ENCODE results near the gene KMT5C.

KMT5C gene

DNA sequence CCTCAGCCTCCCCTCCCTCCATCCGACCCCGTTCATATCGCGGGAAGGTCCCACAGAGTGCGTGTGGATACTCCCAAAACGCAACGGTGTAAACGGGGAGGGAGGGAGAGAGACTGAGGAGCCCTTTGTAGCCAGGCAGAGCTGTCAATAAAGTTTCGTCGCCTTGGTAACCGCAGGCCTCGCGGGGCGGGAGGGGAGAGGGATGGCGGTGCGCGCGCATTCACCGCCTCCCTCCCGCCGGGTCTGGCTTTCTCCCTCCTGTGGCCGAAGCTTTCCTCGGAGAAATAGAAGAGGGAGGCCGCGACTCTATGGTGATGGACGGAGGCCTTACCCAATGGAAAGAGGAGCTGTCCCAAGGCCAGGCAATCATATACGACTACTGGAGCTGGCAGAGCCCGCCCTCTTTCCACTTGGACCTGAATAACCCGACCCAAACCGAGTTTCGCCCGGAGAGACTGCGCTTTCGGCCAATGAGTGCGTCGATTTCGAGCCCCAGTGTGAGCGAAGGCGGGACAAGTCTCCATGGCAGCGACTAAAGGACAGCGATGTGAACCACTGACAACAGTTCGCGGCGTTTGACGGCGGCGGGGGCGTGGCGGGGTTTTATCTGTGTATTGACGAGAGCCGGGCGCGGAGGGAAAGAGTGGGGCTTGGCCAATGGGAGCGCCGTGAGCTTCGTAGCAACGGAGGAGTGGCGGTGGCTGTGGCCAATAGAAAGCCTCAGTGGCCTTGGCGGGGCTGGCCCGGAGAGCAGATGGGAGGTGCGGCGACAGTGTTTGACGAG, at the start of gene KMT5C:
KMT5C (plus strand) TSS at position 772 of the 784 bp plus-strand sequence. CDS start 2,061 bp downstream, outside the sequence.
- DNase-seq (ENCODE audit: low spot score) (peak; percentile 98), FAIRE-seq (peak; percentile 99)

DNA sequence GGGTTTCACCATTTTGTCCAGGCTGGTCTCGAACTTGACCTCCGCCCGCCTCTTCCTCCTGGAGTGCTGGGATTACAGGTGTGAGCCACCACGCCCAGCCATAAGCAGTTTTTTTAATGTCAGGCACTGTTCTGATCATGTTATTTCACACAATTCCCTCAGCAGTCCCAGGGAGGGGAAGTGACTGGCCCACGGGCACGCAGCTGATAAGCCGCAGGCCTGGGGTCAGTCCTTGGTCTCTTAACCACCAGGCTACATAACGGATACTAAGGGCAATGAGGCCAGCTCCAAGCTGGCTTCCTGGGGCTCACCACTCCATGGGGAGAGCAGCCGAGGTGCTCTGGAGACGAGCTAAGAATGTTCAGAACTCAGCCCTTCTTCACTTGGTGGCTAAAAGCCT, 42.4 kb upstream of the KMT5C start:
- FAIRE-seq, result no peak

DNA sequence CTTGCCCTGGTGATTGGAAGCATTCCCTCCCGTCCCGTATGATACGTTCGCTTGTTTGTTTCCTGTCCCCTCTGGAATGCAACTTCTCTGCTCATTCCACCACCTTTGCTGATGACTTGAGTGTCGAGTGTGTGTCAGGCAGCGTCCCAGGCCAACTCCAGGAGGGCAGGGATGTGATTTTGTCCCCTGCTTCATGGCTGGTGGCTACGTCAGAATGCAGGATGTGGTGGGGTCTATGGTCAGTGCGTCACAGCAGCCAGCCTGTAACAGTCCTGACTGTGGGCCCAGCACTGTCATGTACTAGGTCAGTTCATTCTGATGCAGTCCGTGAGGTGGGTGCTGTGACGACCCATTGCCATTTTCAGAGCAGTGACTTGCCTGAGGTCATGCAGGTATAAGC, 39.7 kb upstream of the KMT5C start:
- no peak for FAIRE-seq
- DNase-seq (ENCODE audit: low spot score), result no peak

More for the DNA sequence above, 42.4 kb upstream of the KMT5C start:
- no peak for DNase-seq (ENCODE audit: low spot score)

DNA sequence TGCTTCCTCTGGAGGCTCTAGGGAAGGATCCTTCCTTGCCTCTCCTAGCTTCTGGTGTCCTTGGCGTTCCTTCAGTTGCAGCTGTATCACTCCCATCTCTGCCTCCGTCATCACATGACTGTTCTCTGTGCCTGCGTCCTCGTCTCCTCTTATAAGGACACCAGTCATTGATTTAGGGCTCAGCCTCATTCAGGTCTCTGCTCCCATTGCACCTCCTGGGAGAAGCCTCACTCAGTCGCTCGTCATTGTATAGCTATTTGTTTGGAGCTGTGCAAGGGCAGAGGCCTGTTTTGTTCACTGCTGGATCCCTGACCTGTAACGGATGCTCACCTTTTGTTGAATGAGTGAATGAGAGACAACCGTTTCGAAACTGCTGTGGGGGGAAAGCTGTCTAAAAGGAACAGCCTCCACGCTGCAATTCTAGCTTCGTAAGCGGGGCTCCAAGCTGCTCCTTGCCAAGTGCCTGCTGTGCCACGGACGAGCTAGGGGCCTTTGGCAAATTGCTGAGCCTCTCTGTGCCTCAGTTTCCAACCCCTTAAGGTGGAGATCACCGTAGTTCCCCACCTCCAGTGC, 38.7 kb upstream of the KMT5C start:
- FAIRE-seq (no peak), DNase-seq (ENCODE audit: low spot score) (no peak)

DNA sequence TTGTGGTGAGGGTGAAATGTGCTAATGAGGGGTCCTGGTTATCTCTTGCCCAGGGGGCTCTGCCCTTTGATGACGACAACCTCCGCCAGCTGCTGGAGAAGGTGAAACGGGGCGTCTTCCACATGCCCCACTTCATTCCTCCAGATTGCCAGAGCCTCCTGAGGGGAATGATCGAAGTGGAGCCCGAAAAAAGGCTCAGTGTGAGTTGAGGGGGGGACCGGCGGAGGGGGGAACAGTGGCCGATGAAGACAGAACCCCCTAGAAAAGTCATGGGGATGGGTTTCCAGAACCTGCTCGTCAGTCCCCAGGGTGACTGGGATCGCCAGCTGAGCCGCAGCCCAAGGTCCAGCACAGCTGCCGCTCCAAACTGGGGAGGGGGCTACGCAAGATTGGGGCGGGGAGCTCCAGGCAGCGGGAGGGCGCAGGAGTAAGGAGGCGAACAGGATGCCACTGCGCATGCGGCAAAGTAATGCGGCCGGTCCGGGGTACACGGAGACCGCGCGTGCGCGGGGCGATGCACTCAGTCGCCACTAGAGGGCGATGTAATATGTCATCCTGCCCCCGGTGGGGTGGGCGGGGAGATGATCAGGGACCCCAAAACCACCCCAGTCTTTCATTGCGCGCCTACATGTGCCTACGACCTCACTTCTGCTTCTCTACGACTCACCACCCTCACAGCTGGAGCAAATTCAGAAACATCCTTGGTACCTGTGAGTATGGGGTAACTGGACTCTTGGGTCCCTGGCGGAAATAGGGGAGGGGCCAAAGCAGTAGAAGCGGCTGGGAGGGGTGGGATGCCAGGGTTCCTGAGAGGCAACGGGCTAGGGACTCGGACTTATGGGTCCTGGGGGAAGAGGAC, 38.0 kb upstream of the KMT5C start:
- peak; percentile 70 for FAIRE-seq
- DNase-seq (ENCODE audit: low spot score), result peak; percentile 88

DNA sequence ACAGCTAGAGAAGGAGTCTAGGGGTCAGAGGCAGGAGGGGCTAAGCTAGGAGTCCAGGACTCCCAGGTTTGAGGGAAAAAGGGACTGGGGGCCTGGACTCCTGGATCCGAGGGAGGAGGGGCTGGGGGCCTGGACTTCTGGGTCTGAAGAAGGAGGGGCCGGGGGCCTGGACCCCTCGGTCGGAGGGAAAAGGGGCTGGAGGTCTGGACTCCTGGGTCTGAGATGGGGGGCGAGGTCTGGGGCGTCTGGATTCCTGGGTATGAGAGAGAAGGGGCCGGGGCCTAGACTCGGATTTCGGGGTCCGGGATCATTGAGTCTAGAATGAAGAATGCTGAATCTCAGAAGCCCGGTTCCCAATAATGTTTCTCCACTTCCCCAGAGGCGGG, 37.4 kb upstream of the KMT5C start:
- FAIRE-seq (no peak), DNase-seq (ENCODE audit: low spot score) (no peak)

DNA sequence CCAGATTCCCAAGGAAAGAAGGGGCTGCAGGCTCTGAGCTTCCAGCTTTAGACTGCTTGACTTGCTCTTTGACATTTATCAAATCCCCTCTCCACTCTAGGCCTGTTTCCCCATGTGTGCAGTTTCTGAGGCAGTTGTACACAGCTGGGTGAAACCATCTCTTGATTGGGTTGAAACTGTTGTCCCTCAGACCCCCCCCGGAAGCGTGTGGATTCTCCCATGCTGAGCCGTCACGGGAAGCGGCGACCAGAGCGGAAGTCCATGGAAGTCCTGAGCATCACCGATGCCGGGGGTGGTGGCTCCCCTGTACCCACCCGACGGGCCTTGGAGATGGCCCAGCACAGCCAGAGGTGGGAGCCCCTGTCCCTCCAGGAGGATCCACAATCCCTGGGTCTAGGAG, 36.2 kb upstream of the KMT5C start:
- DNase-seq (ENCODE audit: low spot score) (no peak), FAIRE-seq (no peak)

DNA sequence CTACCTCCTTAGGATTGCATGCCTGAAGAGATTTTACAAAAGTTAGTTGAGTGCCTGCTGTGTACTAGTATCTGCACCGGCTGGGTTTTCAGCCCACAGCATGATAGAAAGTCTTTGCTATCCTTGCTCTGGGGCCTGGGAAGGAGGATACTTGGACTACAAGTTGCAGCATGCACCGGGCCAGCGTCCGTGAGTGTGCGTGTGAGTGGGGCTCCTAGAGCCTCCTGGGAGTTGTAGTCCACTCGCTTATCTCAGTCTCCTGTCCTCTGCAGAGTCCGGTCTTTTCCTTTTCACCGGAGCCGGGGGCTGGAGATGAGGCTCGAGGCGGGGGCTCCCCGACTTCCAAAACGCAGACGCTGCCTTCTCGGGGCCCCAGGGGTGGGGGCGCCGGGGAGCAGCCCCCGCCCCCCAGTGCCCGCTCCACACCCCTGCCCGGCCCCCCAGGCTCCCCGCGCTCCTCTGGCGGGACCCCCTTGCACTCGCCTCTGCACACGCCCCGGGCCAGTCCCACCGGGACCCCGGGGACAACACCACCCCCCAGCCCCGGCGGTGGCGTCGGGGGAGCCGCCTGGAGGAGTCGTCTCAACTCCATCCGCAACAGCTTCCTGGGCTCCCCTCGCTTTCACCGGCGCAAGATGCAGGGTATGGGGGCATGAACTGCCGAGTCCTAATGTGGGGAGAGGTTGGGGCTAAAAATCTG, 35.2 kb upstream of the KMT5C start:
- DNase-seq (ENCODE audit: low spot score) (peak; percentile 45), FAIRE-seq (no peak)

DNA sequence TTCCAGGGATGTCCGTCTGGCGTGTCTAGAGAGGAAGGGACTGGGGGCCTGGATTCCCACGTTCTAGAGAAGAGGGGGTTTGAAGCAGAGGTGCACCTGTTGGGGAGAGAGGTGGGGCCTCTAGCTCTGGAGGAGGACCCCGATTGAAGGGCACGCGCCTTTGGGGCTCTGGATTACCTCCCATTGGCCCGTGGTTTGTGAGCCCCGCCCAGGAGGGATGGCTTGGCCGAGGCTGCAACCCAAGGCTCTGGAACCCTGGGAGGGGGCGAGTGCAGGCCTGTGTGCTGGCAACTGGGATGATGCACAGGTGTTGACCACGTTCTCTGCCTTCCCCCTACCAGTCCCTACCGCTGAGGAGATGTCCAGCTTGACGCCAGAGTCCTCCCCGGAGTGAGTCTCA, 34.7 kb upstream of the KMT5C start:
- no peak for FAIRE-seq

DNA sequence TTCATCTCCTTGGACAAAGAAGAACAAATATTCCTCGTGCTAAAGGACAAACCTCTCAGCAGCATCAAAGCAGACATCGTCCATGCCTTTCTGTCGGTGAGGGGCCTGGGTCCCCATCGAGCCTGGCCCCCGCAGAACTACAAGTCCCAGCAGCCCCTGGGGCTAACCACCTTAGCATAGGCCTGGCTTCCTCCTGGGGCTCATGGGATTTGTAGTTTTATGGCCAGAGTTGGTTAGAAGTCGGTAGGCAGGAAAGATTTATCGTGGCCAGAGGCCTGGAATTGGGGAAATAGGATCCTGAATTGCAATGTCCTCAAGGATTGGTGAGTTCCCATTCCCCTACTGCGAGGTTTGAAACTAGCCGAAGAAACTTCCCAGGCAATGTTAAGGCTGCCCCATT, 34.2 kb upstream of the KMT5C start:
- DNase-seq (ENCODE audit: low spot score) (peak; percentile 48), FAIRE-seq (no peak)

More for the DNA sequence above, 34.7 kb upstream of the KMT5C start:
- DNase-seq (ENCODE audit: low spot score), result no peak

DNA sequence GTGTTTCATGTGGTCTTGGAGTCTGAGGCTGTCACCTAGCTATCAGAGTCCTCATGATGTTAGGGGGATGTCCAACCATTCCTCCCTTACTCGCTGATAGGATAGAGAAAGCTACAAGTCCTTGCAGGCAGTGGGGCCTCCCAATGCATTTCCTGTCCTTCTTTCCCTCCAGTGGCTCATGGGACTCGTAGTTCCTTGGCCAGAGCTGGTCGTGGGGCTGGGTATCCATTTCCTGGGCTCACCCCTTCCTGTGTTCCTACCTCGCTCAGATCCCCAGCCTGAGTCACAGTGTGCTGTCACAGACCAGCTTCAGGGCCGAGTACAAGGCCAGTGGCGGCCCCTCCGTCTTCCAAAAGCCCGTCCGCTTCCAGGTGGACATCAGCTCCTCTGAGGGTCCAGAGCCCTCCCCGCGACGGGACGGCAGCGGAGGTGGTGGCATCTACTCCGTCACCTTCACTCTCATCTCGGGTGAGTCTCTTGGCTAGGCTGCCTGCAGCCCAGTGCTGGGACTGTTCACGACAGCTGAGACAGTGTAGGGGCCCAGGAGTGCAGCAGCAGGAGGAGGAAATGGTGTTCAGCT, 33.6 kb upstream of the KMT5C start:
- no peak for FAIRE-seq
- DNase-seq (ENCODE audit: low spot score), result no peak

DNA sequence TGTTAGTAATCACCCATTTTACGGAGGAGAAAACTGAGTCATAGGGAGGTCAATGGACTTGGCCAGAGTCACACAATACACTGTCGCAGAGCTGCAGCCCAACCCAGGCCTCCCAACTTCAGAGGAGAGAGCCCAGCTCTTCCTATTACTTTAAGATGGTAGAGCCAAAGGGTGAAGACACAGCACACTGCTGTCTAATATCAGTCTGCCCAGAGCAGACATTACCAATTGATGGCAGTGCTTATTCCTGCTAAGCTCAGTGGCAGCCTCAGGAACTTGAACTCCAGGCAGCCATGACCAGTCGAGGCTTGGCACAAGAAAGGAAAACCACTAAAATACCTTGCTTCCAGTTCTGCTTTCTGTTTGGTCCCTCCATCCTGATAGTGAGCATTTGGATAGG, 33.0 kb upstream of the KMT5C start:
- DNase-seq (ENCODE audit: low spot score), result no peak

DNA sequence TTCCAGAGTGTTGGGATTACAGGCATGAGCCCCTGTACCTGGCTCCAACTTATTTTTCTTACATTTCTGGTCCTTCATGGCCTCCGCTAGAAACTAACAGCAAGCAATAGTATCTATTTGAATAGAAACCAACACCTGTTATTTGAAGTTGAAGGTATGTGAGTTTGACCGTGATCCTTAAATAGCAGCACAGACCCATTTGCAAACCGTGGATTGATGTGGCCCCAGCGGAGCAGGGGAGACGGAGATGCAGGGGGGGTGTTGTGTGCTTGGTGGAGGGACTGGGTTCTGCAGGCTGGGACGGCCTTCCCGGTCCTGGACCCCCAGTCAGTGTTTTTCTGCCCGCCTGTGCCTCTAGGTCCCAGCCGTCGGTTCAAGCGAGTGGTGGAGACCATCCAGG, 31.4 kb upstream of the KMT5C start:
- FAIRE-seq (no peak), DNase-seq (ENCODE audit: low spot score) (no peak)

More for the DNA sequence above, 33.0 kb upstream of the KMT5C start:
- no peak for FAIRE-seq

DNA sequence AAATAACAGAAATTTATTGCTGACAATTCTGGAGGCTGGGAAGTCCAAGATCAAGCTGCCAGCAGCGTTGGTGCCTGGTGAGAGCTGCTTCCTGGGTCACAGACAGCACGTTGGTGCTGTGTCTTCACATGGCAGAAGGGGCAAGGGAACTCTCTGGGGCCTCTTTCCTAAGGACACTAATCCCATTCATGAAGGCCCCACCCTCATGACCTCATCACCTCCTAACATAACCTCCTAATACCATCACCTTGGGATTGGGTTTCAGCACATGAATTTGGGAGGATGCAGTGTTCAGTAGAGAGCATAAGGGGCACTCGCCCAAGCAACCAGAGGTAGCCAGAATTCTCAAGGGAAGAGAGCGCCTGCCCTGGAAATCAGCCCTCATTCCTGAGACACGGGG, 30.2 kb upstream of the KMT5C start:
- DNase-seq (ENCODE audit: low spot score) (no peak), FAIRE-seq (no peak)

DNA sequence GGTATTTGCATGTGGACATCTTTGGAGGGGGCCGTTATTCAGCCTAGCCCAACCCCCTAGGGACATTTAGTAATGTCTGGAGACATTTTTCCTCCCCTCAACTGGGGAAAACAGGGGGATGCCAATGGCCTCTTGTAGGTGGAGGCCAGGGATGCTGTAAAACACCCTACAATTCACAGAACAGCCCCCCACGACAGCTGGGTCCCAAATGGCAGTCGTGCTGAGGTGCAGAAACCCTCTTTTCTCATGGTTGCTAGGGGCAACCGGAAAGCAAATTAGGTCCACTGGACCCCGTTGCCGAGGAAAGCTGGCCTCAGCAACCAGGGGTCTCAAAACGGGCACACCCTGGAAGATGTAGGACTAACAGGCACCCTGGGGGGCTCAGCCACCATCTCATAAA, 29.2 kb upstream of the KMT5C start:
- DNase-seq (ENCODE audit: low spot score) (no peak), FAIRE-seq (no peak)

DNA sequence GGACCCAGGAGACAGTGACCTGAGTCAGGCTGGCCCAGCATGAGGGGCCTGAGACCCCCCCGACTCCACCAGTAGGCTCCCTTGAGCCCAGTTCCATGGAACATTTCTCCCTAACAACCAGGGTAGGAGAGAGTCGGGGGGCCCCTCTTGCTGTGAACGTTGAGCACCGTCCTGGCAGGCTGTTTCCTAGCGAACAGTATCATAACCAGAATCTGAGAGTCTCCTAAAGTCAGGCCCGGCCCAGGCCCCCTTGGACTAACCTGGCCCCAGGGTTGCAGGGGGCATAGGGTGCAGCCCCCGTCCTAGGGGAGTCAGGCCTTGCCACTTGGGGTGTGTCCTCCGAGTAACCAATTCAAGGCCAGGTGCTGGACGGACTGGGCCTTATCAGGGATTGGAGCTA, 28.3 kb upstream of the KMT5C start:
- DNase-seq (ENCODE audit: low spot score), result no peak
- no peak for FAIRE-seq

DNA sequence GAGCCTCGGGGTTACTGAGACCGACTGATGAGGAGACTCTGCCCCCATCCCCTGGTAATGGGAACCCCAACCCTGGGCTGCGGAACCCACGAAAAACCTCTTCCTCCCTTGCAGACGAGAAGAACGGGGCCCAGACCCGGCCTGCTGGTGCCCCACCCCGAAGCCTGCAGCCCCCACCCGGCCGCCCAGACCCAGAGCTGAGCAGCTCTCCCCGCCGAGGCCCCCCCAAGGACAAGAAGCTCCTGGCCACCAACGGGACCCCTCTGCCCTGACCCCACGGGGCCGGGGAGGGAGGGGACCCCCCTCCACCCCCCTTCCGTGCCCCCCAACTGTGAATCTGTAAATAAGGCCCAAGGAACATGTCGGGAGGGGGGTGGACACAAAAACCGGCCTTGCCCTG, 27.9 kb upstream of the KMT5C start:
- DNase-seq (ENCODE audit: low spot score) (no peak), FAIRE-seq (no peak)

DNA sequence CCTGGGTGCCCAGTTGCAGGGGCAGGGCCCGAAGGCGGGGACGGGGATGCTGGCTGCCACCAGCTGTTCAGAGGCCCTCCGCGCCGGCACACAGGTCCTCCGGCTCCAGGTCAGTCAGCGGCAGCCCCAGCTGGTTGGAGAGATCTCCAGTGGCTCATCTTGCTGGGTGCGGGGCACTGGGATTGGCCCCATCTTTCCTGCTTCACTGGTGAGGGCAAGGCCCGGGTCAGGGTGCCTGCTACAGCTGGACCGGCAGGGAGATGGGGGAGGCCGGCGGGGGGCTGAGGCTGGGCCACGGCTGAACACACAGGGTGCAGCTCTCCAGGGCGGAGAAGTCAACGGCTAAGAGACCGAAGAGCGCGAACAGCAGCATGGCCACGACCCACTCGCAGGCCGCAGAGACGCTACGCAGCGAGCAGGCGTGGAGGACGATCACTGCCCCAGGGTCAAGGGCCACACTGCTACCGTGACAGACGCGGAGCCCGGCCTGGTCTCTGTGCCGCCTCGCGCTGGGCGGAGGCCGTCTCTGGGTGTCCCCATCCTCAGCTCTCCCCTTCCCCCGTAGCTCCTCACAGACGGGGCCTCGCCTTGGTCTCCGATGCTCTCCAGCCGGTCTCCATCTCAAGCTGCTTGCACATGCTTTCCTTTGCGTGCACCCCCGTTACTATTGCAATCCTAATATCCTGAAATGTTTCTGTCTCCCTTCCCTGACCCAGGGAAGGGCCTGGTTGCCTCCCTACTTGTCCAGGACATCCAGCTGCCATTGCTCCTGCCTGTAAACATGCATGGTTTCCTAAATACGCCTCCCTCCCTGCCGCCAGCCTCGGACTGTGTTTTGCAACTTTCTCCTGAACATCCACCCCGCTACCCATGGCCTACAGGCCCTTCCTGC, 26.8 kb upstream of the KMT5C start:
- DNase-seq (ENCODE audit: low spot score), result no peak
- no peak for FAIRE-seq

DNA sequence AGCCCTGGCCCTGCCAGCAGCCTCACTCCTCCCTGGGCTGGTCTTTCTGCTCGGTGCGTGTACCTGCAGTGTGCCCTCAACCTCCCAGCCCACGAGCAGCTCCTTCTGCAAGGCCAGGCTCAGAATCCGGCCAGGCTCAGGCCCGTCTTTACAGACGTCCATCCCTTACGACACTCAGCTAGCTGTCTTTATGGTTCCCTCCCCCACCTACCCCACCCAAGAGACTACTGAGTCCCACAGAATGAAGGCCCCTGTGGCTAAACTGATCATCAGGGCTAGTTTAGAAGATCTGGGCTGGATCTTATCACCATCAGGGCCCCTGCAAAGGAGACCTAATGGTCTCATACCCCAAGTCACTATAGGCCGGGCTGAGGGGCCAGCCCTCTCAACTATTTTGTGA, 25.3 kb upstream of the KMT5C start:
- FAIRE-seq (no peak), DNase-seq (ENCODE audit: low spot score) (no peak)

DNA sequence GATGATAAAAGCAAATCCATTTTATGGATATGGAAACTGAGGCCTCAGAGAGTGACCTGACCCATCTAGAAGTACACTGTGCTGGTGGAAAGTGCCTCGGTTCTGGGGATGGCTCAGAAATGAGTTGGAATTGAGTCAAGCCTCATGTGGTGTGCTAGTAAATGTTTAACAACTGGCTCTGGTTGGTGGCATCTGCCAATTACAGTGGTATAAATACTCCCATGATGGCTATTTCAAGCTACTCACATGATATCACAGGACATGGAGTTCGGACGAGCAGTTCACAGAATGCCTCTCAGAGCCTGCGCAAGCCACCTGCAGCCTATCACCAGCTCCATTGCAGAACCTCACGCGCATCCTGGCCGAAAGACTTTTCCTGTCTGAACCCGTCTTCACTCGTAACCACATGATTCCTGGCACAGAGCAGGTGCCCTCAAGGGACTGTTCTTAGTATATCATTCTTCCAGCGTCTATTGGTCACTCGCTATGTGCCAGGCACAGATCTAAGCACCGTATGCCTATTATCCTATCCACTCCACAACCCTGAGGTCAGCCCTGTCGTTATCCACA, 23.6 kb upstream of the KMT5C start:
- no peak for FAIRE-seq
- DNase-seq (ENCODE audit: low spot score), result no peak
